ENCODE data around the gene WDR43. TPM values are rescaled to one million over a fixed set of nuclear protein-coding genes. Genes with fewer than 3 reads are reported as not detected.

The WDR43 gene
- total and polyA plus RNA-seq, 9 of the 15 experiments (the other 6 are each of a cell fraction or from before 2014, with no cell fraction given), result 34.6 to 197 (median 105) TPM

DNA sequence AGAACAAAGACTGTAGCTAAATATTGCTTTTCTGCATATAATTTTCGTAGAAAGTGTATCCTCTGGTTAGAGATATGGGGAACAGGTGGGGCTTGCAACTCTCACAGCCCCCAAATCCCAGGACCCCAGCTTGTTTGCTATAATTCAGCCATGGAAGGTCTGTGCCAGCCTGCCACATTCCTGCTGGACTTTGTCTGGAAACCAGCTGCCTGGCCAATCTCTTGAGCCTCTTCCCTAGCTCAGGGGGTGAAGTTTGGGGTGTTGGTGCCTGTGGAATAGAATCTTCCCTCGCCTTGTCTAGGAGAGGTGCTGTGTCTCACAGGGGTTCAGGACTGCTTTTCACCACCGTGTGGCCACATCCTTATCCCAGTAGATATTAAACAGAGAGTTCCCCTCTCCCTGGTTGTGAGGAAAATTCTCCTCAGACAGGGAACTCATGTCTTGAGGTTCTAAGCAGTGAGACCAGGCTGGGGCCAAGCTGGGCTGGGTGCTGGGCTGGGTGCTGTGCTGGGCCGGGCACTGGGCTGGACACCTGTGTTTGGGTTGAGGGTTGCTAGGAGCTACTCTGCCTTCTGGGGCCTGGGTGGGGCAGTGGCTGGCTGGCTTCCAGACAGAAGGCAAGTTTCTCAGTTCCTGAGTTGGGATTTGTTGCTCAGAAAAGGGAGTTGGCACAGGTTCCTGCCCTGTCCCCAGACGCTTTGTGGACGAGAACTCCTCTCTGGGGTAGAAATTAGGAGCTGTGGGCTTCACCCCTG is 98.9 kb downstream of the WDR43 start:
- H3K36me3 ChIP-seq (ENCODE audit: control insufficient read depth, insufficient read depth, low read length), result no peaks in the 10 kb centered on the region
- H3K27me3 ChIP-seq (ENCODE audit: control insufficient read depth in 2 of 2, insufficient read depth in 2 of 2, low read length in 2 of 2), result peaks cover 33 to 79% of the 10 kb centered on the region in 2 experiments
- H2AFZ ChIP-seq (ENCODE audit: low read depth, low read length), result no peak overlapping the region
- ATAC-seq (no peak), FAIRE-seq (no peak), DNase-seq (ENCODE audit: extremely low read depth in 1 of 4, low spot score in 3 of 4) (no peak)
- no peak overlapping the region for H3K4me3 ChIP-seq
- in situ Hi-C loops (cut with MboI), result no loop called here
- intact Hi-C loops (cut with micrococcal nuclease), result no loop called here
- CTCF ChIA-PET (ENCODE audit: low intra/inter-chr PET ratio), result no interaction called here
- H3K79me2 ChIP-seq (ENCODE audit: control insufficient read depth, insufficient read depth, low read length), result no peaks in the 10 kb centered on the region
- no peaks in the 10 kb centered on the region for H3K9me3 ChIP-seq (replicated peaks; ENCODE audit: control insufficient read depth, insufficient read depth, low read depth, low read length)
- H3K4me2 ChIP-seq (ENCODE audit: insufficient read depth, low read length), result no peak overlapping the region
- H3K4me1 ChIP-seq (replicated peaks in 1 of 2; ENCODE audit: control insufficient read depth in 2 of 2, insufficient read depth in 2 of 2, low read length in 2 of 2), result no peaks in the 10 kb centered on the region; a peak in 1 of 5 replicates
- H3K27ac ChIP-seq (ENCODE audit: extremely low read depth, low read depth, low read length), result no peak overlapping the region
- H3K9ac ChIP-seq (ENCODE audit: insufficient read depth in 1 of 2, low read depth in 2 of 2, low read length in 2 of 2), result no peak overlapping the region
- TF ChIP-seq RBM22 (IDR thresholded peaks at IDR 0.05; ENCODE audit: low read depth, low read length, poor library complexity, severe bottlenecking) (no peak), ZNF695 (CRISPR knock-in tag; IDR thresholded peaks at IDR 0.05) (no peak), NONO (IDR thresholded peaks at IDR 0.05; ENCODE audit: low read depth in 2 of 2, low read length in 1 of 2) (no peak)
- TF ChIP-seq, protein P1, sequence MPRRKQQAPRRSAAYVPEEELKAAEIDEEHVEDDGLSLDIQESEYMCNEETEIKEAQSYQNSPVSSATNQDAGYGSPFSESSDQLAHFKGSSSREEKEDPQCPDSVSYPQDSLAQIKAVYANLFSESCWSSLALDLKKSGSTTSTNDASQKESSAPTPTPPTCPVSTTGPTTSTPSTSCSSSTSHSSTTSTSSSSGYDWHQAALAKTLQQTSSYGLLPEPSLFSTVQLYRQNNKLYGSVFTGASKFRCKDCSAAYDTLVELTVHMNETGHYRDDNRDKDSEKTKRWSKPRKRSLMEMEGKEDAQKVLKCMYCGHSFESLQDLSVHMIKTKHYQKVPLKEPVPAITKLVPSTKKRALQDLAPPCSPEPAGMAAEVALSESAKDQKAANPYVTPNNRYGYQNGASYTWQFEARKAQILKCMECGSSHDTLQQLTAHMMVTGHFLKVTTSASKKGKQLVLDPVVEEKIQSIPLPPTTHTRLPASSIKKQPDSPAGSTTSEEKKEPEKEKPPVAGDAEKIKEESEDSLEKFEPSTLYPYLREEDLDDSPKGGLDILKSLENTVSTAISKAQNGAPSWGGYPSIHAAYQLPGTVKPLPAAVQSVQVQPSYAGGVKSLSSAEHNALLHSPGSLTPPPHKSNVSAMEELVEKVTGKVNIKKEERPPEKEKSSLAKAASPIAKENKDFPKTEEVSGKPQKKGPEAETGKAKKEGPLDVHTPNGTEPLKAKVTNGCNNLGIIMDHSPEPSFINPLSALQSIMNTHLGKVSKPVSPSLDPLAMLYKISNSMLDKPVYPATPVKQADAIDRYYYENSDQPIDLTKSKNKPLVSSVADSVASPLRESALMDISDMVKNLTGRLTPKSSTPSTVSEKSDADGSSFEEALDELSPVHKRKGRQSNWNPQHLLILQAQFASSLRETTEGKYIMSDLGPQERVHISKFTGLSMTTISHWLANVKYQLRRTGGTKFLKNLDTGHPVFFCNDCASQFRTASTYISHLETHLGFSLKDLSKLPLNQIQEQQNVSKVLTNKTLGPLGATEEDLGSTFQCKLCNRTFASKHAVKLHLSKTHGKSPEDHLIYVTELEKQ (CRISPR knock-in tag; IDR thresholded peaks at IDR 0.05), result no peak
- BruUV-seq (replicated peaks), result no TSS peak
- POLR2A ChIA-PET, result no interaction called here
- peaks cover 8% of the 10 kb centered on the region; the same call in 1 of the 2 replicates for H4K20me1 ChIP-seq (replicated peaks; ENCODE audit: control insufficient read depth, insufficient read depth, low read length)
- 2% methylated on average over 6 of the region's 6 CpGs for WGBS (ENCODE audit: insufficient coverage, low coverage, missing lambda C conversion rate)
- H3K9me1 ChIP-seq (ENCODE audit: control insufficient read depth, insufficient read depth, low read length), result peaks cover 3% of the 10 kb centered on the region
